ENCODE results near the gene FAAP20.

The FAAP20 gene

GRCh38 chr1:2210084-2210653 lies 15.6 kb upstream of the FAAP20 start:
- Histone ChIP-seq H2BK5ac (ENCODE audit: low read depth, low read length, poor library complexity) (no peak overlapping the region), H4K12ac (ENCODE audit: low read depth, low read length) (no peak overlapping the region), H4K8ac (ENCODE audit: low read depth, low read length) (no peak overlapping the region), H2BK120ac (ENCODE audit: insufficient read depth, low read length, poor library complexity) (no peak overlapping the region), H3K18ac (ENCODE audit: low read length) (no peak overlapping the region), H3K23ac (ENCODE audit: low read length) (no peak overlapping the region), H2AK5ac (ENCODE audit: low read length) (no peak overlapping the region), H3K14ac (ENCODE audit: low read length) (no peak overlapping the region), H2AFZ (ENCODE audit: insufficient read depth, low read length, poor library complexity) (no peak overlapping the region), H3K4me2 (ENCODE audit: low read length) (no peak overlapping the region), H3K79me2 (ENCODE audit: control insufficient read depth, insufficient read depth, low read length, poor library complexity) (peaks cover 14% of the 10 kb centered on the region), H3K36me3 (ENCODE audit: control insufficient read depth in 1 of 2, insufficient read depth in 2 of 2, low read length in 2 of 2) (no peaks in the 10 kb centered on the region), H3K9me3 (ENCODE audit: insufficient read depth, low read depth, low read length) (no peaks in the 10 kb centered on the region), H3K27me3 (ENCODE audit: insufficient read depth, low read length) (no peaks in the 10 kb centered on the region), H3K4ac (ENCODE audit: low read depth, low read length) (no peak overlapping the region), H2BK12ac (ENCODE audit: low read length) (no peak overlapping the region), H3K4me1 (ENCODE audit: control insufficient read depth in 1 of 2, insufficient read depth in 2 of 2, low read length in 2 of 2) (peaks cover 29% of the 10 kb centered on the region in 2 experiments), H4K91ac (ENCODE audit: low read depth, low read length) (no peak overlapping the region), H3K9ac (ENCODE audit: low read length) (no peak overlapping the region), H3K4me3 (ENCODE audit: low read depth, low read length) (no peak overlapping the region), H3K27ac (ENCODE audit: low read depth, low read length) (no peak overlapping the region), H3K79me1 (ENCODE audit: low read length) (peaks cover 20% of the 10 kb centered on the region)
- no CpG with 5 or more reads among the region's 19 CpGs for whole genome bisulfite sequencing (ENCODE audit: extremely low coverage, insufficient coverage, insufficient read length)
- DNase-seq, result no peak

- Histone ChIP-seq H3K4ac (ENCODE audit: low read depth, low read length) (no peak overlapping the region), H4K12ac (ENCODE audit: low read depth, low read length) (no peak overlapping the region), H4K8ac (ENCODE audit: low read depth, low read length) (no peak overlapping the region), H3K36me3 (ENCODE audit: control insufficient read depth in 1 of 2, insufficient read depth in 2 of 2, low read length in 2 of 2) (no peaks in the 10 kb centered on the region), H2BK5ac (ENCODE audit: low read depth, low read length, poor library complexity) (no peak overlapping the region), H3K14ac (ENCODE audit: low read length) (no peak overlapping the region), H2BK12ac (ENCODE audit: low read length) (no peak overlapping the region), H2AFZ (ENCODE audit: insufficient read depth, low read length, poor library complexity) (no peak overlapping the region), H2BK120ac (ENCODE audit: insufficient read depth, low read length, poor library complexity) (no peak overlapping the region), H3K18ac (ENCODE audit: low read length) (no peak overlapping the region), H3K23ac (ENCODE audit: low read length) (no peak overlapping the region), H3K27me3 (ENCODE audit: insufficient read depth, low read length) (no peaks in the 10 kb centered on the region), H3K9me3 (ENCODE audit: insufficient read depth, low read depth, low read length) (no peaks in the 10 kb centered on the region), H3K9ac (ENCODE audit: low read length) (no peak overlapping the region), H3K27ac (ENCODE audit: low read depth, low read length) (no peak overlapping the region), H3K79me2 (ENCODE audit: control insufficient read depth, insufficient read depth, low read length, poor library complexity) (peaks cover 14% of the 10 kb centered on the region), H3K4me2 (ENCODE audit: low read length) (no peak overlapping the region), H3K4me1 (ENCODE audit: control insufficient read depth in 1 of 2, insufficient read depth in 2 of 2, low read length in 2 of 2) (peaks cover 29% of the 10 kb centered on the region in 2 experiments), H4K91ac (ENCODE audit: low read depth, low read length) (no peak overlapping the region), H3K79me1 (ENCODE audit: low read length) (peaks cover 21% of the 10 kb centered on the region), H2AK5ac (ENCODE audit: low read length) (no peak overlapping the region), H3K4me3 (ENCODE audit: low read depth, low read length) (no peak overlapping the region)
- WGBS (ENCODE audit: extremely low coverage, insufficient coverage, insufficient read length), result no CpG with 5 or more reads among the region's 18 CpGs
- no peak for DNase-seq
These were observed 15.0 kb upstream of the FAAP20 start for GRCh38 chr1:2209400-2210083.

GRCh38 chr1:2208309-2209239 lies 14.0 kb upstream of the FAAP20 start:
- Histone ChIP-seq H3K79me2 (ENCODE audit: control insufficient read depth, insufficient read depth, low read length, poor library complexity) (peaks cover 17% of the 10 kb centered on the region), H3K4ac (ENCODE audit: low read depth, low read length) (no peak overlapping the region), H3K79me1 (ENCODE audit: low read length) (peaks cover 22% of the 10 kb centered on the region), H3K4me2 (ENCODE audit: low read length) (no peak overlapping the region), H3K23ac (ENCODE audit: low read length) (no peak overlapping the region), H2AK5ac (ENCODE audit: low read length) (no peak overlapping the region), H3K9me3 (ENCODE audit: insufficient read depth, low read depth, low read length) (peaks cover 2% of the 10 kb centered on the region), H3K18ac (ENCODE audit: low read length) (no peak overlapping the region), H3K4me3 (ENCODE audit: low read depth, low read length) (no peak overlapping the region), H2BK5ac (ENCODE audit: low read depth, low read length, poor library complexity) (no peak overlapping the region), H4K8ac (ENCODE audit: low read depth, low read length) (no peak overlapping the region), H3K27ac (ENCODE audit: low read depth, low read length) (no peak overlapping the region), H2BK120ac (ENCODE audit: insufficient read depth, low read length, poor library complexity) (no peak overlapping the region), H3K36me3 (ENCODE audit: control insufficient read depth in 1 of 2, insufficient read depth in 2 of 2, low read length in 2 of 2) (no peaks in the 10 kb centered on the region), H3K9ac (ENCODE audit: low read length) (no peak overlapping the region), H3K4me1 (ENCODE audit: control insufficient read depth in 1 of 2, insufficient read depth in 2 of 2, low read length in 2 of 2) (peaks cover 24 to 27% of the 10 kb centered on the region in 2 experiments), H2BK12ac (ENCODE audit: low read length) (no peak overlapping the region), H3K14ac (ENCODE audit: low read length) (no peak overlapping the region), H2AFZ (ENCODE audit: insufficient read depth, low read length, poor library complexity) (no peak overlapping the region), H3K27me3 (ENCODE audit: insufficient read depth, low read length) (no peaks in the 10 kb centered on the region), H4K12ac (ENCODE audit: low read depth, low read length) (no peak overlapping the region), H4K91ac (ENCODE audit: low read depth, low read length) (no peak overlapping the region)
- DNase-seq, result peak; percentile 81 to 82
- no CpG with 5 or more reads among the region's 24 CpGs for WGBS (ENCODE audit: extremely low coverage, insufficient coverage, insufficient read length)

- Histone ChIP-seq H3K14ac (ENCODE audit: low read length) (no peak overlapping the region), H2AK5ac (ENCODE audit: low read length) (no peak overlapping the region), H3K4me3 (ENCODE audit: low read depth, low read length) (no peak overlapping the region), H2BK5ac (ENCODE audit: low read depth, low read length, poor library complexity) (no peak overlapping the region), H4K8ac (ENCODE audit: low read depth, low read length) (no peak overlapping the region), H4K91ac (ENCODE audit: low read depth, low read length) (no peak overlapping the region), H3K4me2 (ENCODE audit: low read length) (no peak overlapping the region), H3K9me3 (ENCODE audit: insufficient read depth, low read depth, low read length) (peaks cover 2% of the 10 kb centered on the region), H3K27ac (ENCODE audit: low read depth, low read length) (no peak overlapping the region), H3K4me1 (ENCODE audit: control insufficient read depth in 1 of 2, insufficient read depth in 2 of 2, low read length in 2 of 2) (peaks cover 9 to 13% of the 10 kb centered on the region in 2 experiments), H3K23ac (ENCODE audit: low read length) (no peak overlapping the region), H4K12ac (ENCODE audit: low read depth, low read length) (no peak overlapping the region), H2BK12ac (ENCODE audit: low read length) (no peak overlapping the region), H3K18ac (ENCODE audit: low read length) (no peak overlapping the region), H3K79me1 (ENCODE audit: low read length) (peaks cover 8% of the 10 kb centered on the region), H3K36me3 (ENCODE audit: control insufficient read depth in 1 of 2, insufficient read depth in 2 of 2, low read length in 2 of 2) (no peaks in the 10 kb centered on the region), H3K27me3 (ENCODE audit: insufficient read depth, low read length) (no peaks in the 10 kb centered on the region), H2BK120ac (ENCODE audit: insufficient read depth, low read length, poor library complexity) (no peak overlapping the region), H3K9ac (ENCODE audit: low read length) (no peak overlapping the region), H3K79me2 (ENCODE audit: control insufficient read depth, insufficient read depth, low read length, poor library complexity) (peaks cover 6% of the 10 kb centered on the region), H3K4ac (ENCODE audit: low read depth, low read length) (no peak overlapping the region), H2AFZ (ENCODE audit: insufficient read depth, low read length, poor library complexity) (no peak overlapping the region)
- WGBS (ENCODE audit: extremely low coverage, insufficient coverage, insufficient read length), result no CpG with 5 or more reads among the region's 16 CpGs
- no peak for DNase-seq
These were observed 12.4 kb upstream of the FAAP20 start for GRCh38 chr1:2206813-2207487.
